IMR-90 (cell line): Measurements from ENCODE around the gene PLPP3.

Experiments
- BHLHE40 ChIP-seq: fragments of 150-350 bp; IDR thresholded peaks from 2 replicates; pipeline ENCODE4 v1.6.1; 2016; ENCODE audit warnings: mild to moderate bottlenecking, low read depth, low read length
- CEBPB ChIP-seq: IDR thresholded peaks from 2 replicates; pipeline ENCODE4 v1.6.1; 2012; ENCODE audit warnings: low read depth, low read length, improper control_type of control experiment
- MAFK ChIP-seq: IDR thresholded peaks from 2 replicates; pipeline ENCODE4 v1.6.1; 2012; ENCODE audit warnings: low read depth, low read length, improper control_type of control experiment
- MAZ ChIP-seq: IDR thresholded peaks from 2 replicates; pipeline ENCODE4 v1.6.1; 2012; ENCODE audit warnings: low read depth, mild to moderate bottlenecking, low read length, improper control_type of control experiment, moderate library complexity, borderline replicate concordance
- MXI1 ChIP-seq: IDR thresholded peaks from 2 replicates; pipeline ENCODE4 v1.6.1; 2012; ENCODE audit warnings: low read depth, mild to moderate bottlenecking, low read length, moderate library complexity, borderline replicate concordance
- POLR2A ChIP-seq: IDR thresholded peaks from 2 replicates; pipeline ENCODE4 v1.6.1; 2012; ENCODE audit warnings: mild to moderate bottlenecking, low read depth, low read length
- RAD21 ChIP-seq: IDR thresholded peaks from 2 replicates; pipeline ENCODE4 v1.6.1; 2012; ENCODE audit warnings: low read length, improper control_type of control experiment
- RFX5 ChIP-seq: IDR thresholded peaks from 2 replicates; pipeline ENCODE4 v1.8.0; 2012; ENCODE audit warnings: low read depth, mild to moderate bottlenecking, low read length, moderate library complexity
- SMC3 ChIP-seq: fragments of 150-350 bp; IDR thresholded peaks from 2 replicates; pipeline ENCODE4 v1.6.1; 2016; ENCODE audit warnings: low read depth, mild to moderate bottlenecking, antibody characterized with exemption, low read length, moderate library complexity
- TF ChIP-seq, protein P1 (sequence below): conservative IDR thresholded peaks from 2 replicates; pipeline ENCODE4 v1.5.1; 2012; ENCODE audit warnings: mild to moderate bottlenecking, low read depth, low read length, improper control_type of control experiment
- TF ChIP-seq, protein P2 (sequence below): fragments of 150-350 bp; IDR thresholded peaks from 2 replicates; pipeline ENCODE4 v1.6.1; 2016; ENCODE audit warnings: low read depth, mild to moderate bottlenecking, low read length, moderate library complexity, borderline replicate concordance

DNA sequence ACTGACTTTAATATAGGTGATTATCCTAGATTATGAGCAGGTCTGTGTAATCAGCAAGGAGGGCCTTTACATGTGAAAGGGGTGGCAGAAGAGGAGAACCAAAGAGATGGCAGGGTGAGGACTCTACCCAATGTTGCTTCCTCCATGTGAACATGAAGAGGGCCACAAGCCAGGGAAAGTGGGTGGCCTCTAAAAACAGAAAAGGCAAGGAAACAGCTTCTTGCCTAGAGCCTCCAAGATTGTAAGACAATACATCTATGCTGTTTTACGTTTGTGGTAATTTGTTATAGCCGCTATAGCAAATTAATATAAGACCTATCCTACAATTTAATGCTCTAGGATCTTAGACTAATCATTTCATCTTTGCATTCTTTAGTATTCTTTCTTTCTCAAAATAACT is 85.5 kb downstream of the PLPP3 start:
- TF ChIP-seq, protein P1, sequence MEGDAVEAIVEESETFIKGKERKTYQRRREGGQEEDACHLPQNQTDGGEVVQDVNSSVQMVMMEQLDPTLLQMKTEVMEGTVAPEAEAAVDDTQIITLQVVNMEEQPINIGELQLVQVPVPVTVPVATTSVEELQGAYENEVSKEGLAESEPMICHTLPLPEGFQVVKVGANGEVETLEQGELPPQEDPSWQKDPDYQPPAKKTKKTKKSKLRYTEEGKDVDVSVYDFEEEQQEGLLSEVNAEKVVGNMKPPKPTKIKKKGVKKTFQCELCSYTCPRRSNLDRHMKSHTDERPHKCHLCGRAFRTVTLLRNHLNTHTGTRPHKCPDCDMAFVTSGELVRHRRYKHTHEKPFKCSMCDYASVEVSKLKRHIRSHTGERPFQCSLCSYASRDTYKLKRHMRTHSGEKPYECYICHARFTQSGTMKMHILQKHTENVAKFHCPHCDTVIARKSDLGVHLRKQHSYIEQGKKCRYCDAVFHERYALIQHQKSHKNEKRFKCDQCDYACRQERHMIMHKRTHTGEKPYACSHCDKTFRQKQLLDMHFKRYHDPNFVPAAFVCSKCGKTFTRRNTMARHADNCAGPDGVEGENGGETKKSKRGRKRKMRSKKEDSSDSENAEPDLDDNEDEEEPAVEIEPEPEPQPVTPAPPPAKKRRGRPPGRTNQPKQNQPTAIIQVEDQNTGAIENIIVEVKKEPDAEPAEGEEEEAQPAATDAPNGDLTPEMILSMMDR, result no peak
- TF ChIP-seq POLR2A, result no peak
- no peak for TF ChIP-seq MXI1
- TF ChIP-seq RAD21, result no peak
- TF ChIP-seq BHLHE40, result no peak
- no peak for TF ChIP-seq MAZ
- no peak for TF ChIP-seq RFX5
- no peak for TF ChIP-seq SMC3
- TF ChIP-seq, protein P2, sequence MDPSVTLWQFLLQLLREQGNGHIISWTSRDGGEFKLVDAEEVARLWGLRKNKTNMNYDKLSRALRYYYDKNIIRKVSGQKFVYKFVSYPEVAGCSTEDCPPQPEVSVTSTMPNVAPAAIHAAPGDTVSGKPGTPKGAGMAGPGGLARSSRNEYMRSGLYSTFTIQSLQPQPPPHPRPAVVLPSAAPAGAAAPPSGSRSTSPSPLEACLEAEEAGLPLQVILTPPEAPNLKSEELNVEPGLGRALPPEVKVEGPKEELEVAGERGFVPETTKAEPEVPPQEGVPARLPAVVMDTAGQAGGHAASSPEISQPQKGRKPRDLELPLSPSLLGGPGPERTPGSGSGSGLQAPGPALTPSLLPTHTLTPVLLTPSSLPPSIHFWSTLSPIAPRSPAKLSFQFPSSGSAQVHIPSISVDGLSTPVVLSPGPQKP, result no peak
- no peak for TF ChIP-seq CEBPB
- TF ChIP-seq MAFK, result no peak
